GM21390 (cell line): ENCODE measurements around the gene FOSL2.

Experiments
- ATAC-seq: cut with Tn5 transposase; IDR thresholded peaks from one replicate; pipeline ENCODE4 v1.9.1; 2021; ENCODE audit not compliant: unreplicated experiment

Gene FOSL2

DNA sequence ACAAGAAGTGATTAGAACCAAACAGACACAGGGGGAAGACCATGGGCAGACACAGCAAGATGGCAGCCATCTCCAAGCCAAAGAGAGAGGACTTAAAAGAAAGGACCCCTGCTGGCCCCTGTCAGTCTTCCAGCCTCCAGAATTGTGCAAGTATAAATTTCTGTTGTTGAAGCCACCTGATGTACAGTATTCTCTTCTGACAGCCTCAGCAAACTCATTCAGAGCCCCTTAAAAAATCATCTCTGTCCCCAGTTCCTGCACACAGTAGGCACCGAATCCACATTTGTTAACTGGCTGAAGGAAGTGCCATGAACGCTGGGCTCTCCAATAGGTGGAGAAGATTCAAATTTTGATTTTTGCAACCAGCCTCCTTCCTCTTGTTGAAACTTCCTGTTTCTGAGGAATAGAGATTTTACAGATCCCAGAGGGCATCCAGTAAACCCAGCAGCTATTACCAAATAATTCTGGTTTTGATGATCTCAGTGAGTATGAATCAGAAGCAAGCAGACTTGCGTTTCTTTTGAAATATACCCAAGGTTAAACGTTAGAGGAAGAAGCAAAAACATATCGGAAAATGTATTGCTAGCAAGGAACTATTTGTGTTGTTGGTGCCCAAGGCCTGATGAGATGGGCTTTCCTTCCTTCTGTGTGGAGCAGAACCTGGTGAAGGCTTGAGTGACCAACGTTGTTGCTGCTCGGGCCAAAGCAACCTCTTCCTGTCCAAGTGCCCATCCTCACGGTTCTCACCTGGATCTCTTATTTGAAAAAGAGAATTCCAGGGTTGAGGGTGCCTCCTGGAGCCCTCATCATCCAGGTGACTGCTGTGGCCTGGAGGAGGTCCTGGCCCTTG lies 55.5 kb downstream of the FOSL2 start:
- no peak for ATAC-seq

DNA sequence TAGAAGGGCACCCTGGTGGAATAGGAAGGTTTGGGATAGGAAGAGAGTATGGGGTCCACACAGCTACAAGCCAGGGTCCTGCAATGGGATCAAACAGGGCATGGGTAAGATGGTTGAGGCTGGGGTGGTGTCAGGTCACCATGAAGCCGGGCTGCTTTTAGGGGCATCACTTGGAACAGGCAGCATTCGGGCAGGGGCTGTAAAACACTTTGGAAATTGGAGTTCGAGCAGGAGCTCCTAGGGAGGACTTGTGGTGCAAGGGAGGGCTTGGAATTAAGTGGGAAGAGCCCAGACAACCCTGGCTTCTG lies 56.1 kb downstream of the FOSL2 start:
- no peak for ATAC-seq

DNA sequence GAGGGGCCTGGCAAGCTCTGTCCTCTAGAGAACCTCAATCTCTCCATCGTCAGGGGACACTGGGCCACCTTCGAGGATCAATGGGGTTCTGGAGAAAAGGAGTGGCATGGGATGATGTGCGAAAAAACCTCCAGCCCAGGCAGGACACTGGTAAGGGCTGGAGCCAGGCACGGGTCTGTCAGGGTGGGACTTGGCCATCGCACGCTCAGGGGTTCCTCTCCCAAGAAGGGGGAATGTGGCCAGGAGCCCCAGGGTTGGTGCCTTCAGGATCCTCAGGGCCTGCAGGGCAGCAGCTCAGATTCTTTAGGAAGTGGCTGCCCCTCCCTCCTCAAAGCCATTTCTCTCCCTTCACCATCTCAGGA lies 56.4 kb downstream of the FOSL2 start:
- ATAC-seq: no peak

DNA sequence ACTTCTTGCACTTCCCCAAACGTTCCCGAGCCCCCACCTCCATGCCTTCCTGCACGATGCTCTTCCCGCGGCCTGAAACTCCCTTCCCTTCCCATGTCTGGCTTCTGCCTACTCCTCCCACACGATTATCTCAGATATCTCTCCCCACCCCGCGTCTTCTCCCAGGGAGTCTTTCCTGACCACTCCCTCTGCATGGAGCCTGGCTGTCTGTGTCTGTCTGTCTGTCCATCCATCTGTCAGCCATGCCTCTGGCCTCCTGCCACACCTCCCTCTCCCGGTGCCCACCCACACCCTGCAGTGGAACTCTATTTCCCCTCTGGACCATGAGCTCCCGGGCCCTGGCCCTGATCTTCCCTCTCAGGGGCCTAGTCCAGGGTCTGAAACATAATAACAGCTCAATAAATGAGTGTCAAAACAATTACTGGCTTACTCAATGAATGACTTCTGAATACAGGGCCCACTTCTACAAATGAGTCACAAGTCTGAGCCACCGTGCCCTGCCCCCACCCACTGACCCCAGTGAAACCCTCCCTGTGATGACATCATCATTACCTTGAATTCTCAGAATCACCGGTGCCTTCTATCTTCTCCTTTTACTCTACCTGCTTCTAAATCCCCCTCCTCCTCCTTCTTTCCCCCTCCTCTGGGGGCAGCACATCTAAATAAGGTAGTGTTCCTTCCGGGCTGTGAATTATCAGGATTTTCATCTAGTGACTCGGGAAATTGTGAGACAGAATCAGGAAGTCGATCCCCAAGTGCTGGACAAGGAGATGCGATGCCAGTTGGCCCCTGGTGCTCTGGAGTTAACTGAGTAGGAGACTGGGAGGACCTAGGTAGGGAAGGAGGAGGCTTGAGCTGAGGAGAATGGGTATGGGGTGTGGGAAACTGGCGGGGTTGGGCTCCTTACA lies 57.1 kb downstream of the FOSL2 start:
- no peak for ATAC-seq

DNA sequence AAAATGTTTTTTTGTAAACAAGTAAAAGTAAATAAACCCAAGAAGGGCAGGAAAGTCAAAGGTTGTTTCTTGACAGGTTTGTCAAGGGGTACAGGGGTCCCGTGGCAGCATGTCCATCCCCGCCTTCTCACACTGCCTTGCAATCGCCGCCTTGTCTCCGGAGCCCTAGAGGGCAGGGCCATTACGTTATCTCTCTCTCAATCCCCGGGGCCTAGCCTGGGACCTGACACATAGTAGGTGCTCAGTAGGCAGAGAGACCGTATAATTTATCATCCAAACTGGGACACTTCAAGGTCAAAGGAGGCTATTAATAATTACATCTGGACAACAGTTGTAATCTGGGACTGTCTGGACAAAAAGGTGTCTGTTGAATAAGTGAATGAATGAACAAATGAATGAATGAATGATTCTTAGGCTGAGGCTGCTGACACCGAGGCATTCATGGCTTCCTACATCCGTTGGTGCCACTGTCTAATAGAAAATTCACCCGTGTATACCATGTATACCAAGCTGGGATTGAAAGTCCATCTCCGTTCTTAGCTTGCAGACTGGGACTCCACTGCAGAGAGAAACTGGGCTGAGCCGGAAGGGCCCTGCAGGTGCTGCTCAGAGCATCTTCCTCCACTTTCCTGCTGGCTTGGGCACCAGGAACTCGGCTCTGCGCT lies 58.4 kb downstream of the FOSL2 start:
- ATAC-seq: no peak

DNA sequence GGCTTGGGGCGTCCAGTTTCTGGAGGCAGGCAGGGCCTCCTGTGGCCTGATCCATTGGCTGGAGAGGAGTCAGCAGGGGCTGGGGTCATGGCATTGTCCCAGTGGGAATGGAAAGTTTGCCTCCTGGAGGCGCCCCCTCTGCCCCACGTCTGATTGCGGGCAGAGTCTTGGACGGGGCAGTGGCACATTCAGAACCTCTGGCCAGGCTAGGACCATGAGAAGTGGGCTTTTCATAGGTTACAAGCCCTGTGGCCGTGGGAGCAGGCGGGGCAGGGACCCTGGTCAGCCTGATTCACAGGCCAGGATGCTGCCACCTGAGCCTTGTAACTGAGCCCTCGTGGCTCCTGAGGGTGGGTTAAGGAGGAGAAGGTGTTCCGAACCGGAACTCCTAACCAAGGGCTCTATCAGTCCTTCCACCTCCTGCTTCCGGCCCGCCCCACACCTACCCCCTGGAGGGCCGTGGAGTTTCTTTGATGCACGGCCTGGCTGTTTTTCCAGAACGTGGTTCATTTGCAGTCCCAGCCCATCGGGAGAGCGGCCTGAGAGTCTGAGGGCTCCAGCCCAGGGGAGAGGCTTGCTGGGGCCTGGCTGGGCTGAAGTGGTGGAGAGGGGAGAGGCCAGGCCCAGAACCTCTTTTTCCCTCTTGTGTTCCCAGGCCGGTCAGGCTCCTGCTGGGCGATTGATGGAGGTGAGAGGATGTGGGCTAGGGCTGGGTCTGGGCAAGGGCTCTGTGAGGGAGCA lies 59.3 kb downstream of the FOSL2 start:
- no peak for ATAC-seq

DNA sequence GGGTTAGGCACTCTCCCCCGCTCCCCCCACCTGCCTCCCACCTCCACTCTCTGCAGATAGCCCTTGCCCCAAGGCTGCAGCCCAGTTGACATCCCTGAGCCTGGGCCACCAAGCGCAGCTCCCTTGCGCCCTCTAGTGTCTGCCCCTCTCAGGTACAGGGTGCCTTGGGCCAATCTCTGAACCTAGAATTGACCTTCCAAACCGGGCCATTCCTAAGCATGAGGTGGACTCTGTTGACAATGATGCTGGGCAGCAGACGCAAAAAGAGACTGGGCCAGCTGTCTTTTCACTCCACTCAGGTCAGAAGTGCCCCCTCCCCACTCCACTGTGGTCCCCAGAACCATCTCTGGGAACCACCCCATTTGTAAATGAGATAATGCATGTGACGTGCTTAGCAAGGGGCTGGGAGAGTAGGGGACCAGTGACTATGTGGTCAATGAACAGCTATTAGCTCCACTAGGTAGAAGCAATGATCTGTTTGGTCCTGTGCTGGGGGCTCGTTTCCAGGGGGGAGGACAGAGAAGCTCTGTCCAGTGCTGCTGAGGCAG lies 60.0 kb downstream of the FOSL2 start:
- ATAC-seq: no peak

DNA sequence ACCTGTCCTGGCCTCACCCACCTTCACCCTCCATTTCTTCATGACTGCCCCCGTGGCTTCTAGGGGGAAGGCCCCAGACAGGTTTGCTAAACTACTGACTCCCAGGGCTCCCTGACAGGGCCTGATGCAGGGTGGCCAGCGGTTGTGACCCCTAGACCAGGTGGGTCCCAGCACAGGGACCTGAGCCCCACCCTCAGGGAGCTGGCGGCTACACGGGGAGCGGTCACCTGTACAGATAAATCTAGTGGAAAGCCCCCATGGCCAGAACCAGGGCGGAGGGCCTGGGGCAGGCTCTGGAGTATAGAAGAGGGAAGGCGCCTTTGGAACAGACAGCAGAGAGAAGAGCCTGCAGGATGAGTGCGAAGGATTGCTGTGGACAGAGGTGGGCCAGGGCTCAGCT lies 60.7 kb downstream of the FOSL2 start:
- ATAC-seq: no peak

DNA sequence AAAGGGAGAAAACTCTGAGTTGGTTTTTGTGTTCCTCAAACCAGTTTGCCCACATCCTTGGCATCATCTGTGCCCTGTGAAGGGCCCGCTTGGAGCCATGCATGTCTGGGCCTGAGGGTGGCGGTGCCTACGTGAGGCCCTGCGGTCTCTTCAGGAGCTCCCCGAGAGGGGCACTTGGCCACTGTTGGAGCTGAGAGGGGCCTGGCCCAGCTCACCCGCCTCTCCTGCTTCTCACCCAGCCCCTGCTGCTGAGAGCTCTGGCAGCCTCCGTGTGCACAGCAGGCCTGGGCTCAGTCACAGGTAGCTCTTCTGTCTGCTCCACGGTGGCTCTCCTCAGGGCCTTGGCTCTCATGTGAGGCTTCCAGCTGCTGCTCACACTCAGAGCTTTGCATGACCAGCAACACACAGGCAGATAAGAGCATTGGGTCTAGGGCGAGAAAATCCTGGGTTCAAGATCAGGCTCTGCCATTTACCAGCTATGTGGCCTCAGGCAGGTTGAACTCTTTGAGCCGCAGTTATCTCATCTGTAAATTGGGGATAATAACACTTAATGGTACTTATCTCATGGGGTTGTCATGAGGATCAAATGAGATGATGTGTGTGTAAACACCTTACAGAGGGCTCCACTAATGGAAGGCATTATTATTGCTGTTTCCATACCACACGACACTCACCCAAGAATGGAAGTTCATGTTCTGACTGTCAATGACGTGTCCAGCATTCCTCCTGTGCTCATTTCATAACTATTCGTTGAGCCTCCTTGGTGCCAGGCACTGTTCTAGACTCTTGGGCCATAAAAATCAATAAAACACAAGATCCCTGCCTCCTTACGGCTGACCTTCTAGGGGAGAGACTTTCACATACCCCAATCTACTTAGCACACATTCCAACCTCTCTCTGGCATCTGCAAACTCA lies 61.6 kb downstream of the FOSL2 start:
- ATAC-seq: no peak

DNA sequence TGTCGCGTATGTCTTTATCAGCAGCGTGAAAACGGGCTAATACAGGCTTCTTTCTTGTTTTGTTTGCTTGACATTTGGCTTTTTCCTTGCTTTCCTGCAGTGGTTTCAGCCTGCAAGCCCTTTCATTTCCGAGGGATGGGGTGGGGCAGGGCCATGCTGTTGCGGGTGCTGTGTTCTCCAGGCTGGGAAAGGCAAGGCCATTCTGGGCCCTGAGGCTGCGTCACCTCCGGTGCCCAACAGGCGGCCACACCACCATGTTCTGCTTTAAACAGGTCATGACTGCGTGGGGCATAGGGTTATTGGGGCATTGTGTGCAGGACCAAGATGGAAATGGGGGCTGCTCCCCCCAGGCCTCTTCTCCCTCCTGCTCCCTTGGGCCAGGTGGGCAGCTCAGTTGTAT lies 64.6 kb downstream of the FOSL2 start:
- no peak for ATAC-seq

DNA sequence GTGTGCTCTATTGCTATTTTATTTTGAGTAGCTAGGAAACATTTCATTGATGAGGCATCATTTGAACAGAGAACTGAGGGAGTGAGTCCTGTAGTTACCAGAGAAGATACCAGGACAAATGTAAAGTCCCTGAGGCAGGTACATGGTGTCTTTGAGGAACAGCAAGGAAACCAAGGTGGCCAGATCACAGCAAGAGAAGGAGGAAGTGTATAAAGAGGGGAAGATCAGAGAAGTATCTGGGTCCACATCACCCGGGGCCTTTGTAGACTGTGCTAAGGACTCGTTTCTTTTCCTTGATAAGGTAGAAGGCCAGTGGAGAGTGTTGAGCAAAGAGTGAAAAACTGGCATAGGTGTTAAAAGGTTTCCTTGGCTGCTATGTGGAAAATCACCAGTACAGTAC lies 68.4 kb downstream of the FOSL2 start:
- ATAC-seq: no peak

DNA sequence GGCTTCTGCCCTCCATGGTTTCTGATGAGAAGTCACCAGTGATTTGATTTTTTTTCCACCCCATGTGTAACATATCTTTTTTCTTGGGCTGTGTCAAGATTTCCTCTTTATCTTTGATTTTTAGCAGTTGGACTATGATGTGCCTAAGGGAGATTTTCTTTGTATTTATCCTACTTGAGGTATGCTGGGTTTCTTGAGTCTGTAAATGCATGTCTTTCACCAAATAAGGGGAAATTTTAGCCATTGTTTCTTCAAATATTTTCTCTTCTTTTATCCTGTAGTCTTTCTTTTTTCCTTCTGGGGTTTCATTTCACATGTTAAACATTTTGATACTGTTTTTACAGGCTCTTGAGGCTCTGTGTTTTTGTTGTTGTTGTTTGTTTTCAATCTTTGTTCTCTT lies 69.5 kb downstream of the FOSL2 start:
- ATAC-seq: no peak

DNA sequence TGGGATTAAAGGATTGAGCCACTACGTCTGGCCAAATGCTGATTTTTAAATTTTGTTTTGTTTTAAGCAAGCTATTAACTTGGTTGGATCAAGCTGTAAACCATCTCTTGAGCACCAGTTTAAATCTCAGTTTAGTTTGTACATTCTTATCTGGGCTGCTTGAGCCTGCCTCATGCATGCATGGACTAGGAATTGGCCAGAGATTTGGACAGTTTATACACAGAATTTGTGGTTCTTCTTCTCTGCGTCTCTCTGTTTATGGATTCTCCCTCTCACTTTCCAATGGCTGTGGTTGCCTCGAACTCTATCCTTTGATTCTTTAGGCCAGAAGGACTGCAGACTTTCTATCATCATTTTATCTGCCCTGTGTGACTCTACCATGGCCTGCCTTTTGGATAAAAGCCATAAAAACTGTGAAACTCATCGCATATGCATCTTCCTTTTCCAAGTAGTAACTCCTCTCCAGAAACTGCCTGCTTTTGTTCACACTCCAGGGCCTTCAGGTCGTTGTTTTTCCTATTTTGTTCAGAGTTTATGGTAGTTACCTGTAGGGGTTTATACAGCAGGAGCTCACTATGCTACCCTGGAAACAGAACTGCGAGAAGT lies 70.7 kb downstream of the FOSL2 start:
- ATAC-seq: no peak

DNA sequence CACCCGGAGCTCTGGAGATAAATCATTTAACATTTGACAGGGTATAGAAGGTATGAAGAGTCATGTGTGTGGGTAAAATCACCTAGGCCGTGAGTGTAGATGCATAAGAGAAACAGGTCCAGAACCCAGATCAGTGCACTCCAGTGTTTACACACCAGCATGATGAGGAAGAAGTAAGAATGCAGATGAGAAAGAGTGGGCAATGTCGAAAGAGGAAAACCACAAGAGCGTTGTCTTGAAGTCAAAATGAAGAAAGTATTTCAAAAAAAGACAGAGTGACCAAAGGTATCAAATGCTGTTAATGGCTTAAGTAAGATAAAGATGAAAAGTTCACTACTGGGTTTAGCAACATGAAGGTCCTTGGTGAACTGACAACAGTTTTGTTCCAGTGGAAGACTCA lies 71.2 kb downstream of the FOSL2 start:
- ATAC-seq: no peak

DNA sequence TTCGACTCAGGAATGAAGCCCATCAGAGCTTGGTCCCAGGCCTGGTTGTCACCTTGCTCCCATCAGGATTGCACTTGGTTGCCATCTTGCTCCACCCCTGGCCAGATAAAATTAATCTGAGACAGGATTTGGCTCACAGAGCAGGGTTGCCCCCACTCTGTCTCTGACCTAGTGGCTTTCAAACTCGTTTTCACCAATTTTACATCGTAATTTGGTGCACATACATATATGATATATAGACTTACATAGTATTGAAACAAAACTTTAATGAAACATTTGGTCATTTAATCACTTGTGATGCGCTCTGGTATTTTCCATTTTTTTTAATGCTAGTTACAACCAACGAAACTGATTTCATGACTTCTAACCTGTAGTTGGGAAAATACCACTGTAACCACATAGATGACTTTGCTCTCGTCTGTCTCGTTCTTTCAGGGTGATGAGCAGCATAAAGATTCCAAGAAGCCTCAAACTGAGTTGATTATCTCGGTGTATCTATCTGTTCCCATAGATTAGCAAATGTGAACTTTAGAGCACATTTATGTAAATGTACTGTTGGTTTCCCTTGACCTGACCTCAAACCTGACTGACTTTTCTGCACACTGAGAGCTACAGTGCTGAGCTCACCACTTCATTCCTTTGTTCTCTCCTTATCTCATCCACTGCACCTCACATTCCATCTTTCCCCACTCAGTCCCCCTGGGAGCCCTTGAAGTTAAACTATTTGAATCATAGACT lies 72.7 kb downstream of the FOSL2 start:
- no peak for ATAC-seq
